HG03469 (cell line): ENCODE results near the gene USP9Y.
"Not testable (repeated sequence)": the region's sequence is repeated elsewhere in the genome, so short reads cannot be mapped to it uniquely, and the experiment has no call there.

Source experiments
- ATAC-seq: cut with Tn5 transposase; IDR thresholded peaks from one replicate; pipeline ENCODE4 v1.9.1; 2021; ENCODE audit warnings: mild to moderate bottlenecking, moderate library complexity, moderate number of reproducible peaks; ENCODE audit not compliant: unreplicated experiment

The USP9Y gene

GRCh38 chrY:12701181-12701695, at the start of gene USP9Y:
Gene USP9Y (plus strand): TSS chrY:12701231. CDS start chrY:12709448, 8,217 bp downstream.
- ATAC-seq = no peak

DNA sequence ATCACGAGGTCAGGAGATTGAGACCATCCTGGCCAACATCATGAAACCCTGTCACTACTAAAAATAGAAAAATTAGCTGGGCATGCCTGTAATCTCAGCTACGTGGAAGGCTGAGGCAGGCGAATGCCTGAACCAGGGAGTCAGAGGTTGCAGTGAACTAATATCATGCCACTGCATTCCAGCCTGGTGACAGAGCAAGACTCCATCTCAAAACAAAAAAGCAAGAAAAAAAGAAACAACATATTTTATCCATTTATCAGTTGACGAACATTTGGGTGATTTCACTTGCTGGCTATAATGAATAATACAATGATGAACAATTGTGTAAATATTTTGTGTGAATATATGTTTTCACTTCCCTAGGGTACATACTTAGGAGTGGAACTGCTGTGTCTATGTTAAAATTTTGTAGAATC, 49.4 kb upstream of the USP9Y start:
- ATAC-seq = no peak

DNA sequence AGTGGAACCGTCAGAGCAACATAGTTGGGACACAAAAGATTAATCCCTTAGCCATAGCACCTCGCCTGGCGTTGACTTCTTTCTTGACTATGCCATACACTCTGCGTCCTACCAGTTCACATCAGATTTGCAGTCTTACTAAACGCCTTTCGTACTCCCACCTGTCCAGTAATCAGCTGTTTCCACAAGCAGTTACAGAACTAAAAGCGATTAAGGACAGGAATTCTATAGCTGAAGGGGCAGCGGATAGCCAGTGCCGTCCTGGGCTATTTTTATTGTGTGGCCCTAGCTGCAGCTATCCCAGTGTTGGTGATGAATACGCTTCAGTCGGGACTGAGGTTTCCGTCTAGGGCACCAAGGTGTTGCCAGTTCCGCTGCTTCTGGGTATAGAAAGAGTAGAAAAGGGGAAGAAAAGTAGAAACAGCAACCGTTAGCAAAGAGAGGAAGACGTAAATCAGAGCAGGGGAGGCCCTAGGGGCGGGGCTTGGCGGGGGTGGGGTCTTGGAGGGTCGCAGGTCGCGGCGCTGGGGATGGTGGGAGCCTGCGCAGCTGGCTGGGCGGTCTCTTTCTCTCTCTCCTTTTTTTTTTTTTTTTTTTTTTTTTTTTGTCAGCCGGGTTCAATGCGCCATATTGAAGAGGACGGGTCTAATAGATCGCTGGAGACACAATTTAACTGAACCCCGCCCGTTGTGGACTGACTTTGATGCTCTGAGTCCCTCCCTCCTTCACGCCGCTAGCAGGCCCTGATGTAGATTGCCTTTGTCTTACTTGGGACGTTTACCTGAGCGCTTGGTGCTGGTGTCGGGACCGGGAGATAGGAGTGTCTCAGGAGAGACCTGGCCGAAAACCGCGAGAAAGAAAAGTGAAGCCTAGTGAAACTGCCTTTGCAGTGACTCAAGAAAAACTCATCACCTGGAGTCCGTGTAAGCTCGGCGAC, 39.0 kb upstream of the USP9Y start:
- no peak for ATAC-seq

- peak; percentile 37 for ATAC-seq
Observed at GRCh38 chrY:12662745-12663591, 38.1 kb upstream of the USP9Y start.

DNA sequence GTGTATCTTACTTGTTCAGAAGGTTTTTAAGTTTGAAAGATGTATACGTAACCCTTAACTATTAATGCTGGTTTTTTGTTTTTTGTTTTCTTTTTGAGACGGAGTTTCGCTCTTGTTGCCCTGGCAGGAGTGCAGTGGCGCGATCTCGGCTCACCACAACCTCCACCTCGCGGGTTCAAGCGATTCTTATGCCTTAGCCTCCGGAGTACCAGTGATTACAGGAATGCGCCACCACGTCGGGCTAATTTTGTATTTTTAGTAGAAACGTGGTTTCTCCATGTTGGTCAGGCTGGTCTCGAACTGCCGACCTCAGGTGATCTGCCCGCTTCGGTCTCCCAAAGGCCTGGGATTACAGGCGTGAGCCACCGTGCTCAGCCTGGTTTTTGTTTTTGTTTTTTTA, 37.2 kb upstream of the USP9Y start:
- not testable (repeated sequence) for ATAC-seq

- ATAC-seq = no peak
Observed at GRCh38 chrY:12678111-12678510, 22.9 kb upstream of the USP9Y start.

- ATAC-seq = no peak
Observed at GRCh38 chrY:12681535-12681934, 19.5 kb upstream of the USP9Y start.

DNA sequence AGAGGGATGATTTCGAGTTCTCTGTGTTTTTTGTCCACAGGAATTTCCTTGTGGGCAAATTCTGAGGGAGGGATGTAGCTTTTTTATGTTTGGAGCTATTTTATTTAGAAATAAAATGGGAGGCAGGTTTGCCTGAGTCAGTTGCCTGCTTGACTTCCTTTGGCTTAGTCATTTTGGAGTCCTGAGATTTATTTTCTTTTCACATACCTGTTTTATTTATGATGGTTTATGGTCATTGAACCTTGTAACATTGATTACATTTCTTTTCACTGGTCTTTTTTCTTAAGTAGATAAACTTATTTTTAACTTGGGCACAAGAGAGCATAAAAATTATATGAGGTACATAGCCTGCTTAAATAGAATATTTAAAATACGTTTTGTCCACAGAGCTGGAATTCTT, 12.7 kb upstream of the USP9Y start:
- no peak for ATAC-seq

DNA sequence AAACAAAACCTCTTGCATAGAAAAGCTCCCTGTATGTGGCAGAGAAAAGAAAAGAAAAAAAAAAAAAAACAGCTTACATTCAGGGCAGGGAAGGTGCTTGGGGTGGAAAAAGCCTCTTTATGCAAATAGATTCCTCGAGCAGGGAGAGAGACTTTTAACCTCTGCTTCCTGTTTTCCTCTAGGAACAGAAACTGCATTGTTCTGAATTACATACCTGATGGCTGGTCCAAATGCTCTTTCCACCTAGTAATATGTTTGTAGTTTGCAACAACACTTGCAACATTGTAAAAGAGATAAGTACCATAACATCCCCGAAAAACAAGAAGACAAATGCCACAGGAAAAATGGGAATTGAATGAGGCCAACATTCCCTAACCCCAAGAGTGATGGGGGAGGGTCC, 944 bp upstream of the USP9Y start:
- no peak for ATAC-seq

DNA sequence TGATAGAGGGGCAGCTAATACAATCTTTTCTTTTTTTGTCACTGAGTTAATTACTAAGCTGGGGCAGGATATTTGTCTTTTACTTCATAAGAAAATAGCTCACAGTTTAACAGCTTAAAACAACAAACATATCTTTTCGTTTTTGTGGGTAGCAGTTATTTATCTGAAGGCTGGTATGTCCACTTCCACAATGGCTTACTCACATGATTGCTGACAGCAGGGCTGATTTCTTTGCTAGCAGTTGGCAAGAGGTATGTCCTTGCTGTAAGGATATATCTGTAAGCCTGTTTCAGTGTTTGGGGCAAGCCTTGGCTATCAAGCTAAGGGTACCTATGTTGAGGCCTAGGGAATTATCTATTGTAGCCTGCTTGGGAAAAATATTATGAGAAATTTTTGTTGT, 1.1 kb downstream of the USP9Y start:
- ATAC-seq = no peak

- no peak for ATAC-seq
Observed at GRCh38 chrY:12710460-12710859, 9.4 kb downstream of the USP9Y start.

DNA sequence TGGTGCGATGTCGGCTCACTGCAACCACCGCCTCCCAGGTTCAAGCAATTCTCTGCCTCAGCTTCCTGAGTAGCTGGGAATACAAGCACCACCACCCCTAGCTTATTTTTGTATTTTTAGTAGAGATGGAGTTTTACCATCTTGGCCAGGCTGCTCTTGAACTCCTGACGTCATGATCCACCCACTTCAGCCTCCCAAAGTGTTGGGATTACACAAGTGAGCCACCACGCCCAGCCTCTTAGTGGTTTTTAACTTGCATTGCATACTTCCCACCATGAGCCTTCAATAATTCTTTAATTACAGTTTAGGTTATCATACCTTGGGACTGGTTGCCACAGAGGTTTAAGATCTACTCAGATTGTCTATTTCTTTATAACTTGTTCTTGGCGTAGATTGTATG, 14.3 kb downstream of the USP9Y start:
- ATAC-seq = no peak

DNA sequence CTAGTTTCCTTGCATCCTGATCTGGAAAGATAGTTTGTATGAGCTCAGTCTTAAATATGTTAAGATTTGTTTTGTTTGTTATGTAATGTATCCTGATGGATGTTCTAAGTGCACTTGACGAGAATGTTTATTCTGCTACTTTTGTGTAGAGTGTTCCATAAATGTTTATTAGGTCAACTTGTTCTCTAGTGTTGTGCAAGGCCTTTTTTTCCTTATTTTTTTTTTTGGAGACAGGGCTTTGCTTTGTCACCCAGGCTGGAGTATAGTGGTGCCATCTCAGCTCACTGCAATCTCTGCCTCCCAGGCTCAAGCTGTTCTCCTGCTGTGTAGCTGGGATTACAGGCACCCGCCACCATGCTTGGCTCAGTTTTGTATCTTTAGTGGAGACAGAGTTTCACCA, 28.7 kb downstream of the USP9Y start:
- ATAC-seq = no peak

- ATAC-seq = peak; percentile 91
Observed at GRCh38 chrY:12733625-12734024, 32.6 kb downstream of the USP9Y start.

- ATAC-seq = no peak
Observed at GRCh38 chrY:12734051-12734450, 33.0 kb downstream of the USP9Y start.

- no peak for ATAC-seq
Observed at GRCh38 chrY:12741414-12741813, 40.4 kb downstream of the USP9Y start.

DNA sequence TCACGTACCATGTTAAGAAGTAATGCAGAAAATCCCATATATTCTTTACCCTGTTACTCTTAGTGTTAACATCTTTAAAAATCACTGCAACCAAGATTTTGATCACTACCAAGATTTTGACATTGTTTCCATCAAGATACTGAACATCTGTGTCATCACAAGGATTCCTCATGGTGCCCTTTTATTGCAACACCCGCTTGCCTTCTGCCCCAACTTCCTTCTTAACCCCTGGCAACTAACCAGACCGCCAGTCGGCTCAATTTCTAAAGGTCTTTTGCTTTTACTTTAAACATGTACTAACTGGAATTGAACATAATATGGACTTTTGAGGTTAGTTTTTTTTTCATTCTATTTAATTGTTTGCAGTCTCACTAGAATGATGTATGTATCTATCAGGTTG, 41.7 kb downstream of the USP9Y start:
- ATAC-seq = no peak

DNA sequence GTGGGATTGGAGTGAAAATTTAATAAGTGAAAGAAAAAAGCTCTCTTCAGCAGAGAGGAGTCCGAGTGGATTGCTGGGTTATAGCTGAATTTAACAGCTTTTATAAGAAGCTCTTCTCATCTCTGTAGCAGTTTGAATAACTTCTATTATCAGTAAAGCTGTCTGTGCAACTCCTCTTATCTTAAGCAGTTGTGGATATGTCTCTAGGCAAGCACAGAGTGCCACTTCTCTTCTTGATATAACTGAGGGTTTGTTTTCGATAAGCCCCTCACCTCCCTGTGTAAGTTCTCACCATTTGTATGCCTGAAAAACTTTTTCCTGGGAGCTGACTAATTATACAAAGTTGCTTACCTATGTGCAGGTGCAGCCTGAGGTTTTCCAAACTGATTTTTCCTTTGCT, 43.1 kb downstream of the USP9Y start:
- no peak for ATAC-seq

DNA sequence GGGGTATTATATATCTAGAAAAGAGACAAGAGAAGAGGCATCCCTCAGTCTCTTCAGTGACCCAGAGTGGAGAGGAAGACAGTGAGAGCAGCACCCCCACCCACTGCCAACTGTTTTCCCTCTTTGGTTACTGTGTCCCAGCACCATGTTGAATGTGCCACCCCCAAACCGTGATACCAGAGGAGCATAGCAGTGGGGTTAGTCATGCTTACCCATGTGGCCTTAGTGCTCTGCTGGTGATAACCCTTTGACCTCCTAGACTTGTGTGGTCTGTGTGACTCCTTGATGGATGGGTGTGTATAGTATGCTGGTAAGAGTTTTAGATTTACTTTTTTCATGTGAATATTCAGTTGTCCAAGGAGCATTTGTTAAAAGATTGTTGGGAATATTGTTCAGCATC, 48.3 kb downstream of the USP9Y start:
- no peak for ATAC-seq

DNA sequence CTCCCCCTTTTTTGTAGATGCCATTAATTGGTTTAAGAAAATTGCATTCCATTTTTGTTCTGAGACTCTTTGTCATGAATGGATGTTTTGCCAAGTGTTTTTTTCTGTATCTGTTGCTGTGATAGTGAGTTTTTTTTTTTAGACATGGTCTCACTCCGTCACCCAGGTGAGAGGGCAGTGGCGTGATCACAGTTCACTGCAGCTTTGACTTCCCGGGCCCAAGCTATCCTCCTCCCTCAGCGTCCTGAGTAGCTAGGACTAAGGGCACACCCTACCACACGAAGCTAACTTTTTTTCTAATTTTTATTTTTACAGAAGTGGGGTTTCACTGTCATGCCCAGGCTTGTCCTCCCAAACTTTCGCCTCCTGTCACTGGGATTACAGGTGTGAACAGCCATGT, 51.8 kb downstream of the USP9Y start:
- no peak for ATAC-seq

- ATAC-seq = no peak
Observed at GRCh38 chrY:12756021-12756420, 55.0 kb downstream of the USP9Y start.

DNA sequence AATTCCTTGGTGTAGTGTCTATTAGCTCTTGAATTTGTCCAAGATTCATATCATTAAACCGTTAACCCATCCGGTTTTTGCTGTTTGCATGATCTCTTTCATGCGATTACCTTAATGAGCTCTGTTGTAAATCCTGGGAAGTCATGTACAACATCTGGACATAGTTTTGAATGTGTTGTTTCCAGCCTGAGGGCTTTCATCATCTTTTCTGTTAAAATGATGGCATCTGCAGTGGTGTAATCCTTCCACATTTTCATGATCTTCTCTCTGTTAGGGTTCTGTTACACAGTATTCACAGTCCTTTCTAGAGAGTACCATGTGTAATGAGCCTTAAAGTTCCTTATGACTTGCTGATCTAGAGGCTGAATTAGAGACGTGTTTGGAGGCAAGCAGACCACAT, 64.9 kb downstream of the USP9Y start:
- ATAC-seq = no peak
